ENCODE data around the gene CIRBP.

CIRBP gene

DNA sequence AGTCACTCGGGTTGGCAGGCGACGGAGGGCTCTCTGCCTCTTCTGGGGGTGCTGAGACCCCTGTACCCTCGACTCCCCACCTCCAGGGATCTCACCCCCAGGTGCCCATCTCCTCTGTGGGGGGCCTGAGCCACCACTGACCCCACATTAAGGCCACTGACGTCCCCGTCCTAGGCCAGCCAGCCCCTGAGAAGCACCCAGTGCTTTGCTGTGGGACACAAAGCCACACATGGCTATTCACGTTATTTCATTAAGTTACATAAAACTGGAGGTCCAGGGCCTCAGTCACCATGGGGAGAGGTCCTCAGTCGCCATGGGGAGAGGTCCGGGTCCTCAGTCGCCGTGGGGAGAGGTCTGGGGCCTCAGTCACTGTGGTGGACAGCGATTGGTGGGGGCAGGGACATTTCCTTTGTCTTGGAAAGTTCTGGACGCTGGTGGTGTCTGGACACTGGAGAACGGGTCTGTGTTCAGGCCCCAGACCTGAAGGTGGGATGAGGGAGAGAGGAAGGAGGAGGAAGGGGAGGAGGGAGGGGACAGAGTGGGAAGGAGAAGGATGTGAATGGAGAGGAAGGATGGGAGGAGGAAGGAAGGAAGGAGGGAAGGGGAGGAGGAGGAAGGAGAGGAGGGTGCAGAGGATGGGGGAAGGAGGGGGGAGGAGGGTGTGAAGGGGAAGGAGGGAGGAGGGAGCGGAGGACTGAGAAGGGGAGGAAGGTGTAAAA lies 12.6 kb downstream of the CIRBP start:
- DNase-seq = no peak

DNA sequence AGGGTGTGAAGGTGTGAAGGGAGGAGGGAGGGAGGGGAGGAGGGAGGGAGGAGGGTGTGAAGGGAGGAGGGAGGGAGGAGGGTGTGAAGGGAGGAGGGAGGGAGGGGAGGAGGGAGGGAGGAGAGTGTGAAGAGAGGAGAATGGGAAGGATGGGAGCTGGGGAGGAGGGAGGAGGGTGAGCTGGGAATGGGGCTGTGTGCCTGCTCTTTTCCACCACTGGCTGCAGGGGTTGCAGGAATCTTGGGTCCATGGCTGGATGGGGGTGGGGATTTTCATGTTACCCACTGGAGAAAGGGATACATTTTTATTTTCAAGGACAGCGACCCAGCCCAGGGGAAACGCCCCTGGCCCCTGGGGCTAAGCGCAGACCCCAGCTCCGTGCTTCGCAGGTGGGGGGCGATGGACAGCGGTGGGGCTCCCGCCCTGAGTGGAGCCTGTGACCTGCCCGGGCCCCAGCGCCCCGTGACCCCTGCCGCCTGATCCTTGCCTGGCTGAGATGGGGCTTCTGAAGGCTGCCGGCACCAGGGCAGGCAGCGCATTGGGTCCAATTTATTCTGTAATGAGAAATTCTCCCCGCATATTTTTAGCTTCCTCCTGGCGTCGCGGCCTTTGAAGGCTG lies 13.6 kb downstream of the CIRBP start:
- no peak for DNase-seq

GRCh38 chr19:1283207-1283916 lies 14.2 kb downstream of the CIRBP start:
- DNase-seq = no peak

DNA sequence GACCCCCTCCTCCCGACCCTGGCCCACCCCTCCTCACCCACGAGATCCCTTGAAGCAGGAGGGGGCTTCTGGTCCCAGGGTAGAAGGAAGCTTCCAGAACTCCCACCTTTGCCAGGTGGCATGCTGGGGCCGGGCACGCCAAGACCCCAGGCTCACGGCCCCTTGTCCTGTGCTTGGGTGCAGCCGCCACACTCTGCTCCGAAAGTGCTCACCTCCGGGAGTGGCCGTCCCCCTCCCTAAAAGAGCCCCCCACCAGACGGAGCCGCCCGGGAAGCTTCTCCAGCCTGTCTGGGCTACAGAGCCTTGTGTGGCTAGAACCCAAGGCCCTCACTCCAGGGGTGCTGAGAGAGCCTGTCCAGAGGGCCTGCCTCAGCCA lies 14.8 kb downstream of the CIRBP start:
- no peak for DNase-seq

GRCh38 chr19:1284293-1284978 lies 15.3 kb downstream of the CIRBP start:
- no peak for DNase-seq

DNA sequence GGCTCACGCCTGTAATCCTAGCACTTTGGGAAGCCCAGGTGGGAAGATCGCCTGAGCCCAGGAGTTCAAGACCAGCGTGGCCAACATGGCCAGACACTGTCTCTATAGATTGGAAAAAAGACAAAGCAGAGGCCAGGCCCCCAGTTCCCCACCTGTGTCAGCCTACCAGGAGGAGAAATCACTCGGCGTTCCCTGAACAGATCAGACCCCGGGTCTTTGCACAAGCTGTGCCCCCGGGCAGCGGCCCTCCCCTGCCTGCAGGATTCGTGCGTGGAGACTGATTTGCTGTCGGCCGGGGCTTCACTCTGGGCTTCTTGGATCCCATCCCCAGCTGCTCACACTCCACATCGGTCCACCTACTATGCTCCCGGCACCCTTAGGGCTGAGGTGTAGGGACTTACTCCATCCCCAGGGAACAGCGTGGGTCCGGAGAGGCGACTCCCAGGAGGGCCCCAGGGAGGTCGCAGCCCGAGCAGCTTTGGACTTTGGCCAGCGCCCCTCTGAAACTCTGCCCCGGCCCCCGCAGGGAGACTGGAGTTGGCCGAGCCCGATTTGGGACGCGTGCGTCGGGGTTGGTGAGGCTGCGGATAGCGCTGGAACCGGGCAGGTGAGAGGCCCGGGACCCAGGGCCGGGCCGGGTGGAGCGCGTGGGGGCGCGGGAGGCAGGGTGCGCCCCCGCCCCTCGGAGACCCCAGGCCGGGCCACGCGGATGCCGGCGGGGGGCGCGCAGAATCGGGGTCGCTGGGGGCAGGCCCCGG lies 16.0 kb downstream of the CIRBP start:
- DNase-seq = no peak

- no peak for DNase-seq
Observed at GRCh38 chr19:1285737-1286360, 16.7 kb downstream of the CIRBP start, which contains the start of gene EFNA2. Gene EFNA2 (plus strand): TSS chr19:1285873. CDS start chr19:1286169, 296 bp downstream.

- DNase-seq = no peak
Observed at GRCh38 chr19:1286487-1287353, 17.6 kb downstream of the CIRBP start.

DNA sequence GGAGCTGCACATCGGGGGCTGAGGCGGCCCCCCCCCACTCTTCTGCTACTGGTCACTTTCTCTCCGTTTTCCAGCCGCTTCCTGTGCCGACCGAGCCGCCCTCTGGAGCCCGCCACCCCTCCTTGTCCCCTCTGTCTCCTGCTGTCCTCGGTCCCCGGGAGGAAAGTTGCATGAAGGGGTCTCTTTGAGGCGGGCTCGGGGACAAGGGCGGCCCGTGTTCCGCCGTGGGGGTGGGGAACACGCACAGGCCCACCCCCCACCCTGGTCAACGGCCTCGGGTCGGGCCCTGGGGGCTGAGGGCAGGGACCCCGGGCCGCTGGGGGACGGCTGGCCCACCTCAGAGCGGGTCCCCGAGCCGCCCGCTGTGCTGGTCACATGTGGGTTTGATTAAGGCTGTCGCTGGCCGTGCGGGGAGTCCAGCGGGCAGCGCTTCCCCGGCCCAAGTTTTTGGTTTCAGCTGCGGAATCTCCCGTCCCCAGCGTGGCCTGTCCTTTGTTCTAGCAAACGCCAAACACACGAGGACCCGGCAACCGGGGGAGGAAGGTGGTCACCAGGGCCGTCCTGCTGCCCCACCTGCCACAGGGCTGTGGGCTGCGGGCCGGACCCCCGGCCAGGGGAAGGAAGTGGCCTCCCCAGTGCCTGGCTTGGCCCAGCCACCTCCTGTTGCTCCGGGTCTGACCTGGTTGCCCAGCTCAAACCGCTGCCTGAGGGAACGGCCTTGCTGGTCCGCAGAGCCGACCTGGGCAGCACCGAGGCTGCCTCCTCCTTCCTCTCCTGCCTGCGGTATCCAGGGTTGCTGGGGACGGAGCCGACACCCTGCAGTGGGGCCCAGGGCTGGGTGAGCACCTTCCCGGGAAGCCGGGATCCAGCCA lies 18.5 kb downstream of the CIRBP start:
- DNase-seq = no peak

- no peak for DNase-seq
Observed at GRCh38 chr19:1288226-1288612, 19.1 kb downstream of the CIRBP start.

GRCh38 chr19:1288833-1289685 lies 19.9 kb downstream of the CIRBP start:
- DNase-seq = no peak

- DNase-seq = no peak
Observed at GRCh38 chr19:1289686-1290025, 20.5 kb downstream of the CIRBP start.

DNA sequence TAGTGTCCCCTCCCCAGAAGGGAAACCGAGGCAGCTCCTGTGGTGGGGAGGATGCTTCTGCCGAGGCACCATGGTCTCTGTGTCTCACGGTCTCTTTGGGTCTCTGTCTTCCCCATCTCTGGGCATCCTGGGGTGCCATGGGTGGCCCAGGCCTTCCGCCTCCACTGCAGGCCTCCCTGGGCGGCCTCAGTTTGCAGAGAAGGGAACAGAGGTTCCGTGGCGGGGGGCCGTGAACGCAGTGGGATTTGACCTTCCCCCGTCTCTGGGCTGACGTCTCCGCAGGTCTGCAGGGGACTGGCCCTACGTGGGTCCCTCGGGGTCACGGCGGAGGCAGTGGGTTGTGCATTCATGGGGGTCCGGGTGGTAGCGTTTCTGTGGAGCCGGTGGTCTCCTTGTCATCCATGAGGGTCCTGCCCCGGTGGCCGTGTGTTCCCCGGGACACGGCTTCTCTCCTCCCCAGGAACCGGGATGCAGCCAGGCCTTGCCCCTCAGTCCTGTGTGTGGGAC lies 21.1 kb downstream of the CIRBP start:
- no peak for DNase-seq

- DNase-seq = no peak
Observed at GRCh38 chr19:1290703-1291651, 21.8 kb downstream of the CIRBP start.

GRCh38 chr19:1291761-1292418 lies 22.8 kb downstream of the CIRBP start:
- DNase-seq = no peak

- no peak for DNase-seq
Observed at GRCh38 chr19:1292419-1293151, 23.5 kb downstream of the CIRBP start.
